SKM-1 treated with dmso at 0.1 percent for 144 hours (cell line): ENCODE results near the gene TAF1C.

Experiments
- DNase-seq: peaks from one replicate; lab custom pipeline; 2025; ENCODE audit not compliant: unreplicated experiment; lab: John Stamatoyannopoulos, UW

TAF1C gene

DNA sequence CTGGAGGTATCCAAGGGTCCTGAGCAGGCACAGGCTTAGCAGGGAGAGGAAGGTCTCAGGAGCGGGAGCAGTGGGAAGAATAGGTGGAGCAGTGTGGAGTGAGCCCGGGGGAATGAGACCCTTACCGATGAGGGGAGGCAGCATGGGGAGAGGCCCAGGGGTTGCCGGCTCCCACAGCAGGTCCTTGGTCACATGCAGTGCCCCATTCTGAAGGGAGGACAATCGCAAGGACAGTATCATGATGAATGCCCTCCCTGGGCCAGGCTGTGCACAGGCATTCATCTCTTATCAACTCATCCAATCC, 3.3 kb downstream of the TAF1C start:
- no peak for DNase-seq

DNA sequence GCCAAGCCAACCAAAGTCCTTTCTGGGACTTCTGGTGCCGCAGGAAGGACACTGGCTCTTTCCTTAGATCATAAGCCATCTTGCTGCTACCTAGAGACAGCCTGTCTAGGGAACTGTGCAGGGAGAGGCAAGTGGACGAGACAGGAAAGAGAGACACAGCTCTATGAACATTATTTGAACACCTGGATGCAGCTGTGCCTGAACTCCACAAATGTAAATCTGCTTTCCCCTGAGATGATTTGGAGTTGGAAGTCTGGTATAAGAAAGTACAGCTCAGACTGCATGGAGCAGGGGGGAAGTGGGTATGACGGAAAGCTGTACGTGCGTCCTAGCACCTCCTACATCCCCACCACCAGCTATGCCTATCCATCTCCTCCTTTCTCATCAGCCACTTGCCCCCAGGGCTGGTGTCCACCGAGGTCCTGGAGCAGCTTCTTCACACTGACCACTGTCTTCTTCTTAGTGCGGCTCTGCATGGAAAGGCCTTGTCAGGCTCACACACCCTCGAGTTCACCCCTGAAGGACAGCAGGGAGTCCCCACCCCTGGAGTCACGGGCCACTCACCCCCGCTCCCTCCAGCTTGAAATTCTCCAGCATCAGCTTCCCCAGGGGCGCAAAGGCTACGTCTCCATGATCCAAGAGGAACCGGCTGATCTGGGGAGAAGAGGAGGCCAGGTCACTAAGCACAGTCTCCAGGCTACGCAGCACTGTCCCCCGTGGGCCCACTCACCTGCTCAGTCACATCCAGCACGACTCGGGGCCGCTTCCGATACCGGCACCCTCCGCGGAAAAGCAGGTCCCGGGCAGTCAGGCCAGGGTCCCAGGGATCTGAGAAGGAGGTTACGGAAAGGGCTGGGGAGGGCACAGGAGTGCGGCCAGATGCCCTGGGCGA, 3.9 kb downstream of the TAF1C start:
- DNase-seq = no peak

DNA sequence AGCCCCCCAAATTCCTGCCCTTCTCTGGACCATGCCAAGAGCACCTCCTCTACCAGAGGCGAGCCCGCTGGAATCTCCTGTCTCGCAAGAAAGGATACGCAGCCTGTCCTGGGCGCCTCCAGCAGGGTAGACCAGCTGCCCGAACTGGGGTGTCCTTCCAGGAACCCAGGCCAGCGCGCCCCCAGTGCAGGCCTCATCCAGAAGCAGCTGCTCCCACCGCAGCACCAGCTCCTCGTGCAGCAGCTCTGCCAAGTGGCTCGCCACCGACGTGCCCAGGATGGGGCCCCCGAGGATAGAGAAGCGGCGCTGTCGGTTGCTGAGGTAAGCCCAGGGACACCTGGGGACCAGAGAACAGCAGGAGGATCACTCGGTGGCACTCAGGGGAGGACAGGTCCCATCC, 4.8 kb downstream of the TAF1C start:
- DNase-seq = no peak

DNA sequence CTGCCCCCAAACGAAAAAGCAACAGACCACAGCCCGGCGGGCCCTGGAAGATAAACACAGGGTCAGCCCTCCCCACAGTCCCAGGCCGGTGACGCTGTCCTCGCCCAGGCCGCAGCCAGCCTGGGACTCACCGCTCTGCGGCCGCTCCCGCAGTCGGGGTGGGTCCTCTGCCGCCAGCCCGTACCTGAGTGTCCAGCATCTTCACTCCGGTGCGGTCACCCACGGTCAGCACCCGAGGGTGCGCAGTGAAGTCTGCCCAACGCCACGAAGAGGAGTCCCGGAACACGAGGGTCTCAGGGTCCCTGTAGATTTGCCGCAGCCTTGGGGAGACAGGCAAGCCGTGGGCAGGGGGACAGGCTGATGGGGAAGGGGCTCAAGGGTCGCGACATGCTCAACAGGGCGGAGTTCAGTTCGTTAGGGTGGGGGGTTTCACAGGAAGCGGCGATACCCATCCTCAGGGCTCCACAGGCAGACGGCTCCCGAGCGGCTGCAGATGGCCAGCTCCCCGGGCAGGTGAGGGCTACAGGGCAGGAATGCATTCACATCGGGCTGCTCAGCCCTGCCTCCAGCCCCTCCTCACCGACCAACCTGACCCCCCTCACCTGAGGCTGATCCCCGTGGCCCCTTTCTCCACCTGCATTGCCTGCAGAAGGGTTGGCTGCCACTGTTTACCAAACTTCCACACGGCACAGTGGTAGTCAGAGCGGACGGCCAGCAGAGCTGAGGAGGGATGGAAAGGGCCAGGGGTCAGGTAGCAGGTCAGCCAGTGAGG, 5.5 kb downstream of the TAF1C start:
- no peak for DNase-seq

DNA sequence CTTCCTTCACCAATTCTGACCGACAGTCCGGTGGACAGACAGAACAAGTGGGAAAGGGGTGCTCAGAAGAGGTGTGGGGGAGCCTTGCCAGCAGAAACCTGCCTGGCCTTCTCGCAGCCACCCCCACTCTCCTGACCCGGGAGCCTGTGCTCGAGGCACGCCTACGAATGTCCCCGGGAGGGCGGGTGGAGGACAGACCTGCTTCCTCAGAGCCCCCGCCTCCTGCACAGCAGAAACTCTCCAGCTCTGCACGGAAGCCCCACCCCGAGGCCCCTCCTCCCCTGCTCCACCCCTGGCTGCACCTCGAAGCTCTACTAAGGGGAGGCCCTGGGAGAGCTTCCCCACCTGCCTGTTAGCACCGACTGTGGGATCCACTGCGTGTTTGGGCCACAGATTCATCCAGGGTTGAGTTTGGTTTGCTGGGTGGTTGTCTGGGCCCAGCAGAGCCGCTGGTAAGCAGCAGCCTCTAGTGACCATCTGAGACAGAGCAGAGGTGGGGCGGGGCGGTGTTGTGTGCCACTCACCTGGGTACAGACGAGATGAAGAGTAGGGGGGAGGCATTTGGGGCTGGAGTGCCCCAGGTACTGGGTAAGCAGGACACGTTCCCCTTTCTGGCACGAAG, 6.2 kb downstream of the TAF1C start:
- DNase-seq = no peak

DNA sequence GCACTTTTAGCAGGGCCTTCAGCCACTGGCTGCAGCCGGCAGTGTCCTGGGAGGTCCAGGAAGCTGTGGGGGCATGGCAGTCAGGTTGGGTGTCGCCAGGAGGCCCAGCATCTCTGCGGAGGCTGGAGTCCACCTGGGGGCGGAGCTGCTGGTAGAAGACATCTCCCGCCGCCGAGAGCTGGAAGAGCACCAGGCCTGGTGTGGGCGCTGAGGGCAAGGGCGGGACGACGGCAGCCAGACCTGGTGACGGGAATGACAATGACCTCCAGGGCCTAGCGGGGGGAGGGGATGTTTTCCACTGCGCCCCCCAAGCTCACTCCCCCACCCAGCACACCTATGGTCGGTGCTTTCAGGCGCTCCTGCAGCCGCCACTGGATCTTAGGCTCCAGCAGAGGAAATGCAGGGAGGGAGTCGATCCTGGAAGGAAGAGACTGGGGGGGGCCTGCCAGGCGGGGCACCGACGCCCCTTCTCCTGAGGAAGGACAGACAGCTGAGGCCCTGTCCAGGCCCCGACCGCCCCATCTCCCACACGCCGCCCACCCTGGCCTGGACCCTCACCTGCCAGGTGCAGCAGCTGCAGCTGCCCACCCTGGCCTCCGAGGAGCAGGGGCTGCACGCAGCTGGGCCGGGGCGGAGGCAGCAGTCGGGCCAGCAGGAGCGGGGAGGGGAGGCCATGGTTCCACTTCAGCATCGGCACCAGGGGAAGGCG, 7.1 kb downstream of the TAF1C start:
- DNase-seq = no peak

DNA sequence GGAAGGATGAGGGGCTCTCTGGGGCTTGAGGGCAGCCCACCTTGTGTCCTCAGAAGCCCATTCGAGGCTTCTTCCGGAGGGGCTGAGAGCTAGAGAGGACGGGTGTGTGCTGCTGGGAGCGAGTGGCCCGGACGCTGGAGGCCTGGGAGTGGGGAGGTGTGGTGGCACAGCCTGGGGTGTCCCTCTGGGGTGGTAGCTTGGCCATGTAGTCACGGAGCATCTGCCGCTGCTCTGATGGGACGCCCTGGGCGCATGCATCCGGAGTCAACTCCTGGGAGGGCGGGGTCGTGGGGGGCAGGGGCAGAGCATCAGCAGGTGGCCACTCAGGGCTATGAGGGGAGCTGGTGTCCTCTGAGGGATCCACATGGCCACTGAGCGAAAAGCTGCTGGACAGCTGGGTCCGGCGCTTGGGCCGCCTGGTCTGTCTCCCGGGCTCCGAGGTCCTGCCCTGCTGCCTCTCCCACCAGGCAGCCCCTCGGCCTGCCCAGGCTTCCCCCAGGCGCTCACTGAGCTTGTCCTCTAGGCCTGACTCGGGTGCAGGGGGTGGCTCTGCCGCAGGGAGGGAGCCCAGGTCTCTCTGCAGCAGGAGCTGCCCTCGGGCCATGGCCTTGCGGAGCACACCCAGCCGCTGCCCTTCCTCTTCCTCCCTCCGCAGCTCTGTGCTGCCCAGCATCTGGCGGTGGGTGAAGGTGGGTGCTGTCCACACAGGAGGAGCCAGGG, 7.8 kb downstream of the TAF1C start:
- no peak for DNase-seq

DNA sequence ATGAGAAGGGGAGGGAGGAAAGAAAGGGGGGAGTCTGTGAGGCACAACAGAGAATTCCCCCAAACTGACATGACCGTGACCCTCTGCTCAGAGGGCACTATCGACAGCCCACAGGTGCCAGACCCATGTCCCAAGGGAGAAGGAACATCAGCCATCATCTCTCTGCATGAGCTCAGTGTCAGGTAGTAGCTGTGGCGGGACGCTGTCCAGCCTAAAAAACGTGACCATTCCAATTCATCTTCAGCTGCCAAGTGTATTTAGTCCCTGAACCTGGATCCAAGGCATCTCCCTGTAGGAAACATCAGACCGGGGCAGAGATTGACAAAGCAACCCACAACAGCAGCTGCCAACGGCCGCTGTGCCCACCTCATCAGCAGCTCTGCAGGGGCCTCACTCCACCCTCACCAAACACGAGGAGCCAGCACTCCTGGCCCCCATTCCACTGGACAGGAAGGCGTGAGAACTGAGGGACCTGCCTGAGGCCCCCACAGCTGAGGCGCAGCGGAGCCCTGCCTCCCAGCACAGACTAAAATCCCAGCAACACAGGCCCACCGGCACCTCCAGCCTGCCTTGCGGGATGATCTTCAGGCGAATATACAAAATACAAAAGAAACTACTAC, 8.6 kb downstream of the TAF1C start:
- no peak for DNase-seq

DNA sequence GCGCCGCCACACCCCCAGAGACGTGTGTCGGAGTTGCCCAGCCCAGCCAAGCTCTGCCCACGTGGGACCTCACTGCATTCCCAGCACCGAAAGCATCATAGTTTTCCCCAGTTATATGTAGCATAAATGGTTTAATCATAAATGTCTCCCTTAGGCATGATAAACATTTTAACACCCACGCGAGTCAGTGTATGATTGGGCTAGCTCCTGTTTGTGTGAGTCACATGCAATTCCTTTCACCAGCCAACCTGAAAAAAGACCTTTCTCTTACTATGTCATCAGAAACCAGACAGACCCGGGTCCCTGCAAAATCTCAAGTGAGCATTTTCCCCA, 9.2 kb downstream of the TAF1C start:
- DNase-seq = no peak

DNA sequence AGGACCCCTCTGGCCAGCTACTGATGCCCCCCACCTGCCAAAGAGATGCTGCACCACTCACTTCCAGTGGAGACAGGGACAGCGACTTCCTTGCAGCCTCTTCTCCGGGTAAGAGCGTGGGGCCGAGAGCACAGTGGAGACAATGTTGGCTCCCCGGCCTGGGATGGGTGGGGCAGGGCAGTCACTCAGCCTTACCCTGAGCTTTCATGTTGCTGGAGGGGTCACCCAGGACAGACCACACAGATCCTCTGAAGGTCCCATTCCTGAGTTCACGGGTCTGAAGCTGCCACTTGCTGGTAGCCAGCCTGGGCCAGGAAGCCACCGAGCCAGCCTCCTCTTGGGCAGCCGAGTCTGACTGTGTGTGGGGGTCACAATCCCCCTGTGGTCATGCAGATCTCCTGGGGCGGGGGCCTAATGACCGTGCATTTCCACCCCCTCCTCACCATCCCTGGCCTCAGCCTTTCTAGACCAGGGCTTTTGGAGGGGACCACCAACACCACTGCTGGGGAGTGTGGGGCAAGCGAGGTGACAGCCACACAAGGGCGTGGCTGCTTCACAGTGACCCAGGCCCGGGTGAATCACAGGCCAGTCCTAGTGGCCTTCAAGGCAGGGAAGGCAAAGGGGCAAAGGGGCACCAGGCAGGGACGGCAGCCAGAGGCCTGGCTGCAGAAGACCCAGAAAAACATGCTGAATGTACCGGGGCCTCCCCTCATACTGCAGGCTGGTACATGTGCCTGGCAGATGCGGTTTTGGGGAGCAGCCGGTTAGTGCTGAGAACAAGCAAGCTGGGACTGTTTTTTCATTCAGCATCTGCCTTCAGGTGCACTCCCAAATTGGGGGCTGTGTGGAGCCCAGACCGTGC, 10.4 kb downstream of the TAF1C start:
- DNase-seq = no peak

DNA sequence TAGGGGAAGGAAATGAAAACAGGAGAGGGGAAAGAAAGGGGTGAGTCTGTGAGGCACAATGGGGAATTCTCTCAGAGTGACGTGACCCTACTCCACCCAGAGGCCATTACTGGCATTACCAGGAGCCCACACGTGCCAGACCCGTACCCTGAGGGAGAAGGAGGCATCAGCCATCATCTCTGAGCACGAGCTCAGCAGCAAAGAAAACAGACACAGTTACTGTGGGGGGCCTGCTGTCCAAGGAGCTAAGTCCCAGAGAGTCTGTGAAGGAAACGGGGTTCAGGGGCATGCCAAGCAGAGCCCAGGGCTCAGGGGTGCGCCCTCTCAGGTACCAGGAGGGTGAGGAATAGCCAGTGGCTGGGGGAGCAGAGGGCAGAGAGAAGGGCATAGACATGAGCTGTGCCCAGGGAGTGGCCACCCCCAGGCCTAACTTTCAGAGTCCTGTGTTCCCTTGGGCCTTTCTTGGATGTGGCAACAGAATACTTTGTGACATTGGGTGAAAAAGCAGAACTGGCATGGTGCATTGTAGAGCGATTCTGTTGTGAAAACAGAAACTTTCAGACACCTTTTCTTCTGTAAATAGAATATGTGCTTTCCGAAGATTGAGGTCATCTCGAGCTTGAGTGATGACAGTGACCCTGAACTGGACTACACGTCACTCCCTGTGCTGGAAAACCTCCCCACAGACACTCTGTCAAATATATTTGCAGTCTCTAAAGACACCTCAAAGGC, 11.3 kb downstream of the TAF1C start:
- peak; percentile 60 for DNase-seq

DNA sequence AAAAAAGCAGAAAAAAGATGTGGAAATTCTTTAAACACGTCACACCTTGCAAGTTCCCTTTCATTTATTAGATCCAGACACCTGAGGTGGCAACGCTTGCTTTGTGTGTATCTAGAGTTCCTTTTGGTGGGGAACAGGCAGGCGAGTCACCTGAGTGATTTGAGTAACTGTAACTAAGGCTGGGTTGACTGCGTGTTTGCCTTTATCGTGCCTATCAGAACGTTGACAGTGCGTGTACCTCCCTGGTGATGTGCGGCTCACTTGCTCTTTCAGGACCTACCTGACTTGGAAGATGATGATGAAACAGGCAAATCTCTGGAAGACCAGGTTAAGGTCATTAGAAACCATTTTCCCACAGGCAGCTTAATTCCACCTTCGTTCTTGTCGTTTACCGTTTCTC, 12.5 kb downstream of the TAF1C start:
- DNase-seq = no peak

DNA sequence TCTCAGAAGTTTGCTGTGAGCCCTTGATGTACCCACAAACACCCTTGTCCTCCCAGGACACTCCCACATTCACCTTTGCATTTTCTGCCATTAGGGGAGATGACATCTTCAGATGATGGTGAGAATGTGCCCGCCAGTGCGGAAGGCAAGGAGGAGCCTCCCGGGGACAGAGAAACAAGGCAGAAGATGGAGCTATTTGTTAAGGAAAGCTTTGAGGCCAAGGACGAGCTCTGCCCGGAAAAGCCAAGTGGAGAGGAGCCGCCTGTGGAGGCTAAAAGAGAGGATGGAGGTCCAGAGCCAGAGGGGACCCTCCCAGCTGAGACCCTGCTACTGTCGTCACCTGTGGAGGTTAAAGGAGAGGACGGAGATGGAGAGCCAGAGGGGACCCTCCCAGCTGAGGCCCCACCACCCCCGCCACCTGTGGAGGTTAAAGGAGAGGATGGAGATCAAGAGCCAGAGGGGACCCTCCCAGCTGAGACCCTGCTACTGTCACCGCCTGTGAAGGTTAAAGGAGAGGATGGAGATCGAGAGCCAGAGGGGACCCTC, 17.0 kb downstream of the TAF1C start:
- no peak for DNase-seq

DNA sequence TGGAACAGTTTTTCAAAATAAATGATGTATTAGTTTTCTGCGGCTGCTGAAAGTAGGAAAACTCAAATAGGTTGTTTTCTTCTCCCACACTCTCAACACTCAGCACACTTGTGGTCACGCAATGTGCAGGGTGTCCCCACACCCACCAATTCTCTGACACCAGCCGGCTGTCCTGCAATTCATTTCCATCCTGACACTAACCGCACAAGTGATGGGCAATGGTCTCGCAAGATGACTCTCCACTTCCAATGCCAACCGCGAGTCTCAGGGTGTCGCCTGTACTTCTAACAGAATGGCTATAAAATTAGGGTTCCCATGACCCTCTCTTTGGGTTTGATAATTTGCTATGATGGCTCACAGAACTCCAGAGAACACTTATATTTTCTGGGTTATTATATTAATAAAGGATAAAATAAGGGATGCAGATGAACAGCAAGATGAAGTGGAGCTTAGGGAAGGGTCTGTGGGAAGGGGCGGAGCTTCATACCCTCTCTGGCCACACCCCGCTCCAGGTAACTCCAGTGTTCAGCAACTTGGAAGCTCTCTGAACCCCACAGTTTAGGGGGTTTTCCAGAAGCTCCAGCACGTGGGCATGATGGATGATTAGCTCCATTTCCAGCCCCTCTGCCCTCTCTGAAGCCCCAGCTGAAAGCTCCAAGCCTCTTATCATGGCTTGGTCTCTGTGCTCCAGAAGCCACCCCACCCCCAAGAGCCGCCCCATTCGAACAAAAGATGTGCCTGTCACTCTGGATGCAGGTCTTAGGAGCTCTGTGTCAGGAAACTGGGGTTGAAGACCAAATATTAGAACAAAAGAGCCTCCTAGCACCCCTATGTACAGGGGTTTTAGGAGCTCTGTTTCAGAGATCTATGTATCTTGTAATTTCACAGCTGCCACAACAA, 19.8 kb downstream of the TAF1C start:
- DNase-seq = no peak

DNA sequence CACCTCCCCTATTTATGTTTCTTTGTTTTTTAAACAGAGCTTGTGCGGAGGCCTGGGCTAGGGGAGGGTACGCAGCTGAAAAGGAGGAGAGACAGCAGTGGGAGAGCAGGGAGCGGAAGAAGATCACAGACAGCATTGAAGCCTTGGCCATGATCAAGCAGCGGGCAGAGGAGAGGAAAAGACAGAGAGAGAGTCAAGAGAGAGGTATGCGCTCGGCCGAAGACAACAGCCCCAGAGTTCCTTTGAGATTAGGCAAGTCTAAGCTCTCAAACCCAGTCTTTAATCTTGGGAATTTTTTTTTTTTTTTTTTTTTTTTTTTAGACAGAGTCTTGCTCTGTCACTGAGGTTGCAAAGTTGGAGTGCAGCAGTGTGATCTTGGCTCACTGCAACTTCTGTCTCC, 21.1 kb downstream of the TAF1C start:
- no peak for DNase-seq

DNA sequence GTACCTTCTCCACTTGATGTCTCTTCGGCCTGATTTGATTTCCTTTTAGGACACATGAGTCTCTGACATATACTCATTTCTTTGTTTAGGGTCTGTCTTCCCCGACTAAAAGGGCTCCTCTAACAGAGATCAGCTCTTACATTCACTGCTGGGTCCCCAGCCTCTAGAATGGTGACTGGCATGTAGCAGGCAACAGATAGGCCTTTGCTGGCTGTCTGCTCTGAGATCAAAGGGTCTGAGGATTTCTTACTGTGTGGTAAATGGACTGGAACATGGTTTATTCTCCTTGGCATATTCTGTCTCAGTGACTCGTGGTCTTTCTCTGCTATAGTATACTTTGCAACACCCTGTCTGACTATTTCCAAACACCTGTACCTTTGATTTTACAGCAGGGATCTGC, 25.1 kb downstream of the TAF1C start:
- no peak for DNase-seq

DNA sequence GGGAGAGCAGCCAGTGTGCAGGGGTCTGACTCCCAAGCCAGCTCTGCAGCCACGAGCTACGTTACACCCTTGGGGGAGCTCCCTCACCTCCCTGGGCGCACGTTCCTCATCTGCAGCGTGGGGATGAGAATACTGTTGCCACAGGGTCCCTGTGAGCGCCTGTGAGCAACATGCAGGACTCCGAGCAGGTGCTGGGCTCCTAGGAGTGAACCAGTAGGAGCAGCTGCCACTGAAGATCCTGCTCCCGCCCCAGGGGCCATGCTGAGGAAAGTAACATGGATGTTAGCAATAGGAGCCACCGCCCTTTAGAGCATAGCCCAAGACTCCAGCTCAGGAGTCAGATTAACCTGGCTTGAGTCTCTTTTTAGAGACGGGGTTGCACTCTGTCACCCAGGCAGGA, 25.8 kb downstream of the TAF1C start:
- DNase-seq = no peak

DNA sequence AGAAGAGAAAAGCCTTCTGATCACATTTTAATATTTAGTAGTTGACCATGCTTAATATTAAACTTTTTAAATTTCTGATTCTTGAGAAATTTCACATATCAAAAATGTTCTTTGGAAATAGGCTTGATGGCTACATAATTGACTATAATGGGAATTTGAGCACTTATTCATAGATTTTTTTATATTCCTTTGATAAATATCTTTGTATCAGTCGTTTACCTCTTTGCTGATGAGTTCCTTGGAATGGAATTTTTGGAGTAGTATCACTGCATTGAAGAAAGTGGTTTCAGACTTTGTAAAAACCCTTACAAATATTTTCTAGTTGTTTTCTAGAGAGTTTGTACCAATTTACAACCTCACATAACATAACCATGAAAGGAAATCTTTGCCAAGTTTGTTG, 27.1 kb downstream of the TAF1C start:
- no peak for DNase-seq
